Activated T-helper 17 cell treated with anti-CD3 and anti-CD28 coated beads, Interleukin-2, amount 50 U/mL, for 72 hours (primary cell): ENCODE measurements around the gene WDR38. TPM values are rescaled to one million over a fixed set of nuclear protein-coding genes. Genes with fewer than 3 reads are reported as not detected.
A peak's percentile ranks its signal among the peaks of the same experiment; 100 is the strongest.

ENCODE experiments used
- ATAC-seq: fragments of 150-1000 bp; cut with Tn5 transposase; replicated peaks from 2 replicates; pipeline ENCODE4 v1.10.0; 2021; ENCODE audit warnings: mild to moderate bottlenecking, moderate library complexity
- H3K27ac Mint-ChIP-seq: one replicate; pipeline ENCODE4 v1.8.0; 2022; ENCODE audit warnings: mixed read lengths
- H3K27me3 Mint-ChIP-seq: one replicate; pipeline ENCODE4 v1.8.0; 2022; ENCODE audit warnings: mixed read lengths
- H3K36me3 Mint-ChIP-seq: one replicate; pipeline ENCODE4 v1.8.0; 2022; ENCODE audit warnings: low read depth, mild to moderate bottlenecking, mixed read lengths
- H3K4me1 Mint-ChIP-seq: one replicate; pipeline ENCODE4 v1.8.0; 2022; ENCODE audit warnings: mixed read lengths
- H3K4me3 Mint-ChIP-seq: one replicate; pipeline ENCODE4 v1.8.0; 2022; ENCODE audit warnings: mild to moderate bottlenecking, mixed read lengths
- H3K9me3 Mint-ChIP-seq: one replicate; pipeline ENCODE4 v1.8.0; 2022; ENCODE audit warnings: mixed read lengths
- total RNA-seq, 2 donors: library from RNA; stranded (reverse); gene quantifications; one replicate each; pipeline ENCODE4 v1.2.3, GENCODE V29; 2022

Gene WDR38
- total RNA-seq, 2 donors from 2014 or later = not detected

DNA sequence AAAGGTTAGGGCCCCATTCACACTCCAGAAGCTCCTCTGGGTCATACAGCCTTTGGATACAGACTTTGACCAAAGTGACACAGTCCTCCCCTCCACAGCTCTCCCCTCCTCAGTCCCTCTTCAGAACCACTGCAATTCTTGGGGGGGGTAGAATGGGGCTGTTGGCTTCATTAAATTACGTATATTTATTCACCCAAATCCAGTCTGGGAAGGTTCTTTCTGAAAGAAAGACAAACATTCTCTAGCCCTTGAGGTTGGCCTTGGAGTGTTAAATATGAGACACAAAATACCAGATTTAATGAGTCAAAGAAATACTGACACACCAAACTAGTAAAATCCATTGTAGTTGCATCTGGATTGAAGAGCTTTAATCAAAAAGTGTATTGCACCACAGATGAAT, 24.8 kb downstream of the WDR38 start:
- Mint-ChIP-seq H3K27ac (peak overlapping the region; percentile 25), H3K4me3 (no peak overlapping the region), H3K36me3 (peaks cover 84% of the 10 kb centered on the region)

DNA sequence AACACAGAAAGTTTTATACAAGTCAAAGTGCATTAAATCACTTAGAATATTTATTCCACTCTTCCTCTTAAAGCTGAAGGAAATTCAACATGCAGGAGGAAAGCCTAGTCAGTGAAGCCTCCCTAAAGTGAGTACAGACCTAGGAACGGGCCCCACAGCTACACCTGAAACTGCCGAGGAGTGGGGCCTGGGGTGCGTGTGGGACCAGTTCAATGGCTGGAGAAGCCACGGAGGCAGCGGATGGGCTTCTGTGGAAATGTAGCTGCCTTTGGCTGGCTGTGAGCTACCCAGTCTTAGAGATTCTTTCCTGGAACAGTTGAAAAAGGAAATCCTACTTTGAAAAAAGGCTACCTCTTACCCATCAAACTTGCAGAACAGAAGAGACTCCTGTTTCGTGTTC, 25.3 kb downstream of the WDR38 start:
- no peak overlapping the region for H3K4me3 Mint-ChIP-seq
- H3K27me3 Mint-ChIP-seq = no peaks in the 10 kb centered on the region
- H3K9me3 Mint-ChIP-seq = no peaks in the 10 kb centered on the region
- H3K36me3 Mint-ChIP-seq = peaks cover 84% of the 10 kb centered on the region
- H3K4me1 Mint-ChIP-seq = peaks cover 5% of the 10 kb centered on the region
- H3K27ac Mint-ChIP-seq = peak overlapping the region; percentile 25
- no peak for ATAC-seq

More for the DNA sequence above, 24.8 kb downstream of the WDR38 start:
- H3K27me3 Mint-ChIP-seq = no peaks in the 10 kb centered on the region
- H3K9me3 Mint-ChIP-seq = no peaks in the 10 kb centered on the region
- H3K4me1 Mint-ChIP-seq = peaks cover 9% of the 10 kb centered on the region
- ATAC-seq = no peak

DNA sequence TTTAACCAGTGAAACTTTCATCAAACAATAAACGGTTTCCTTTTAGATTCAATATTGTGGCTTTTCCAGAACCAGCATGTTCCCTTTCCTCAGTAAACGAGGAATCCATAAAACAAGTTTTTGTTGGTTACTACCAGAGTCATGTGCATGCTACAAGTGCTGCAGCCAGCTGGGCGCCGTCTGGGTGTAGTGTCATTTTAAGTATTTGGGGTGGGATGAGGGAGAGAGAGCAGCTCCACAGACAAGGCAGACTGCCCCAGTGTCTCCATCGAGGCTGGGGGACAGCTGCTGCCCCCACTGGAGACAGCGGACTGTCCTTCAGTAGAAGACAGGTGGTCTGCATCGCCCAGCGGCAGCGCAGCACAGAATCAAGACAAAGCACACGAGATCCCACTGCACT, 26.0 kb downstream of the WDR38 start:
- ATAC-seq = no peak
- Mint-ChIP-seq H3K4me1 (peaks cover 5% of the 10 kb centered on the region), H3K27me3 (no peaks in the 10 kb centered on the region), H3K36me3 (peaks cover 84% of the 10 kb centered on the region), H3K4me3 (no peak overlapping the region), H3K27ac (no peak overlapping the region), H3K9me3 (no peaks in the 10 kb centered on the region)

DNA sequence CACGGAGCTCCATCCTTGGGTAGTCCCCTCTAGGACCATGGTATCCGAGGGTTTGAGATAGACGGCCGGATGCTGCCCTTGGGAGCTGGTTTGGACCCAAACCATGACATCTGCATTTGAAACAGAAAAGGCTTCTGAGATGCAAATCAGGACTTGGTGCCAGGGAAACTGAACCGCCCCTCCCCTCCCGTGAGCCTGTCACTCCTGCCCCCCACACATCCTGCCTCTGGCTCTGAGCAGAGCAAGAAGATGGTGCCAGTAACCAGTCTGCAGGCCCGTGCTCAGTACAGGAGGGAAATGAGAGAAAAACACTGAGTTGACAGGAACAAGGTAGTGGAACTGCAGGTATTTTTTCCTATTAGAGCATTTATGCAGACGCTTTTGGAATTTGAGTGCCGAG, 27.2 kb downstream of the WDR38 start:
- Mint-ChIP-seq H3K27ac (no peak overlapping the region), H3K4me1 (peaks cover 5% of the 10 kb centered on the region), H3K36me3 (peaks cover 84% of the 10 kb centered on the region), H3K27me3 (no peaks in the 10 kb centered on the region), H3K9me3 (no peaks in the 10 kb centered on the region), H3K4me3 (no peak overlapping the region)
- no peak for ATAC-seq

DNA sequence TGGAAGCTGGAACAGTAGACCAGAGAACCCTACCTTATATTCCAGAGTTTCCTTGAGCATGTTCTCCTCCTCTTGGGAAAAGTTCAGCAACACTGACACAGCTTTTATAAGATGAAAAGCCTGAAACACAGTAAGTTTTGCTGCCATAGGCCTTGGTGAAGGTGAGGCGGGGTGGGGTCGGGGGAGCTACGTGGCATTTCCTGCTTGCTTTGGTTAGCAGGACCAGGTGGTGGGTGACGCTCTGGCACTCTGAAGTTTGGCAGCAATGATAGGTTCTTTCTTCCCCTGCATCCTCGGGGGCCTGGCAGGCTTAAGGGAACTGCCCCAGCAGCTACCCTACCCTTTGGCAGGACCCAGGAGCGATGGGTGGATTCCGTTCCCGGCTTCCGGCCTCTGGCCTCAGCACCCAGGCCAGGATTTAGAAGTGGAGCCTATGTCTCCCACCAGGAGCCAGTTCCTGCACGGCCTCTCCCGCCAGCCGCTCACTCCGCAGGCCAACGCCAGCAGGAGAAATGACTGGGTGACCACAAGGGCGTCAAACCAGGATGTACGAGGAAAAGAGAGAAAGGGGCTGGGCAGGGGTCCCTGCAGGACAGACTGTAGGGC, 28.0 kb downstream of the WDR38 start:
- H3K9me3 Mint-ChIP-seq = no peaks in the 10 kb centered on the region
- peaks cover 5% of the 10 kb centered on the region for H3K4me1 Mint-ChIP-seq
- H3K27me3 Mint-ChIP-seq = no peaks in the 10 kb centered on the region
- no peak for ATAC-seq
- H3K36me3 Mint-ChIP-seq = peaks cover 84% of the 10 kb centered on the region
- no peak overlapping the region for H3K4me3 Mint-ChIP-seq
- no peak overlapping the region for H3K27ac Mint-ChIP-seq

DNA sequence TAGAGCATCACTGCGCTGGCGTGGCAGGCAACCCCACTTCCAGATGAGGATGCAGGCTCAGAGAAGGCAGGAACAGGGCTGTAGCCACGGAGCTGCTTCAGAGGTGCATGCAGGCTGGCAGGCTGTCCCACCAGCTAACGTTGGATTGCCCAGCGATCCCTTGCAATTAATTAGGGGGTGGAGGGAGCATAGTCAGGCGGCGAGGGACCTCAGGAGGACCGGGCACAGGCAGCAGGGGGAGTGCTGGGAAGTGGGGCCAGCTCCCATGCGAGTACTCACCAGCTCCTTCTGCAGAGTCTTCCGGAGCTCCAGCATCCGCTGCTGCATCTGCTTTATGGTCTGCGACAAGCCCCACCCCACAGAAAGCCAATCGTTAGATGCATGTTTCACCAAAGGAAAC, 29.0 kb downstream of the WDR38 start:
- H3K4me3 Mint-ChIP-seq = no peak overlapping the region
- ATAC-seq = no peak

DNA sequence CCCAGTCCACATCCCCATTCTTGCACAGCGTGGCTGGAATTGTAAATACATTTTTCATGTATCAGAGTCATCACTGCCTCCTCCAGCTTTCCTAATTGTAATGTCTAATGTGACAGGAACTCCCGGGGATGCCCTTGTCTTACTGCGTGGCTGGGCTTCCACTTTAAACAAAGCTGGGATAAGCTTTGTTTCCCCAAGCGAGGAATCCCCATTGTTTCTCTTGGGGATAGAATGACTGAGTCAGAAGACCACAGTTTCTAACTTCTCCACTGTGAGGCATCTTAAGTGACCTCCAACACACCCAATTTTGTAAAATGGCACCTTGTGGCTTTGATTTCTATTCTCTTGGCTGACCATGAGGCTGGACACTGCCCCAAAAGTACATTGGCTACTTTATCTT, 31.1 kb downstream of the WDR38 start:
- no peaks in the 10 kb centered on the region for H3K27me3 Mint-ChIP-seq
- no peak overlapping the region for H3K4me3 Mint-ChIP-seq
- H3K9me3 Mint-ChIP-seq = no peaks in the 10 kb centered on the region
- H3K4me1 Mint-ChIP-seq = no peaks in the 10 kb centered on the region
- peaks cover 80% of the 10 kb centered on the region for H3K36me3 Mint-ChIP-seq
- no peak overlapping the region for H3K27ac Mint-ChIP-seq
- ATAC-seq = no peak

More for the DNA sequence above, 29.0 kb downstream of the WDR38 start:
- Mint-ChIP-seq H3K27me3 (no peaks in the 10 kb centered on the region), H3K27ac (no peak overlapping the region), H3K36me3 (peaks cover 84% of the 10 kb centered on the region), H3K4me1 (peaks cover under 1% of the 10 kb centered on the region), H3K9me3 (no peaks in the 10 kb centered on the region)

DNA sequence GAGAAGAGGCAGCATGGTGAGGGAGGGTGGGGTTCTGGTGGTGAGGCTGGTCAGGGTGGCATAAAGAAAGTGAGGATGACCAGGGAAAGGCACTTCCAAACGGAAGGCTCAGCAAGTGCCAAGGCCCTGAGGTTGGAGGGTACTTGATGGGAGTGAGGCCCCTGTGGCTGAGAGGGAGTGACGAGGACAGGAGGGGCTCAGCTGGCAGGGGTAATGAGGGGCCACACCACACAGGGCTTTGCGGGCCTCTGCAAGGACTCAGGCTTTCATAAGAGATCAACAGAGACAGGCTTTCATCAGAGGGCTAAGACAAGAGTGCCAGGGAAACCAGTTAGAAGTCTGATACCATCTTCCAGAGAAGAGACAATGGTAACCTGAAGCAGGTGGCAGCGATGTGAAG, 32.3 kb downstream of the WDR38 start:
- no peak for ATAC-seq
- Mint-ChIP-seq H3K4me3 (no peak overlapping the region), H3K27ac (no peak overlapping the region), H3K27me3 (no peaks in the 10 kb centered on the region), H3K4me1 (no peaks in the 10 kb centered on the region), H3K9me3 (no peaks in the 10 kb centered on the region), H3K36me3 (peaks cover 85% of the 10 kb centered on the region)

DNA sequence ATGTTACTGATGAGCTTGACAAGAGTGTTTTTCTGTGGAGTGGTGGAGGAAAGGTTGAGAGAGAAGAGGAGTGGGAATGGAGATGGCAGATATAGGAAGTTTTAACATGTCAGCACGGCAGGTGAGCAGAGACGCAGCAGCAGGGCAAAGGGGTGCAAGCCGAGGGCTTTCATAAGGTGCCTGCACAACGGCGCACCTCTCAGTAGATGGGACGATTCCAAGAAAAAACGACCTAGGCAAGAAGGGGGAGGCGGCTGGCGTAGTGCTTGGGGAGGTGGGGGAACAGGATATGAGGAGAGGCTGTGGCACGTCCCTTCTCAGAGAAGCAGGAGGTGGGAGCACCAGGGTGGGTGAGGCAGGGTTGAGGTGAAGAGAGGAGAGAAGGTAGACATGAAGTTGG, 33.2 kb downstream of the WDR38 start:
- Mint-ChIP-seq H3K36me3 (peaks cover 90% of the 10 kb centered on the region), H3K27me3 (no peaks in the 10 kb centered on the region), H3K9me3 (no peaks in the 10 kb centered on the region), H3K4me1 (no peaks in the 10 kb centered on the region), H3K27ac (no peak overlapping the region), H3K4me3 (no peak overlapping the region)
- ATAC-seq = no peak

DNA sequence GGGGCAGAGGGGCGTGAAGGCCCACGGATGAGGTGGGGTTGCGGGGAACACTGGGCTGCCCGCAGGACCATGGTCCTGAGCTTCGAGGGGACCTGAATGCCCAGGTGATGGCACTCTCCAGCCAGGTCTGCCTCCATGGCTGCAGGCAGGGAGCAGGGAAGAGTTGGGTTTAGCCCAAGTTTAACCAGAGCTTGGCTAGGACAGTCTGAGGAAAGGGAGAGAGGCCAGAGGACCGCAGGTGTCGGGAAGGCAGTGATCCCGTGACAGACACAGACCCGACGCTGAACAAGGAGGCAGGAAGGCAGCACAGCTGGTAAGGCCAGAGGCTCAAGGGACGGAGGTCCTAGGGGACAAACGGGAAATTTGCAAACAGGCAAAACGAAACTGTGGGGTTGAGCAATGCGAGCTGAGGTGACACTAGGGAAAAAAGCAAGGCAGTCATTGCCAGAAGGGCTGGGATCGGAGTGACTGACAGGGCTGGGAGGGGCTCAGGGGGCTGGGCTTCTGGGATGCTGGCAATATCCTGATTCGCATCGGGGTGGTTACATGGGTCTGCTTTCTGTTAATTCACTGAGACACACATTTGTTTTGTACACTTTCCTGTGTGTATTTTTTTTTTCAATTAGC, 33.7 kb downstream of the WDR38 start:
- Mint-ChIP-seq H3K27me3 (no peaks in the 10 kb centered on the region), H3K27ac (no peak overlapping the region), H3K4me3 (no peak overlapping the region), H3K4me1 (no peaks in the 10 kb centered on the region), H3K9me3 (no peaks in the 10 kb centered on the region), H3K36me3 (peaks cover 90% of the 10 kb centered on the region)
- ATAC-seq = no peak

DNA sequence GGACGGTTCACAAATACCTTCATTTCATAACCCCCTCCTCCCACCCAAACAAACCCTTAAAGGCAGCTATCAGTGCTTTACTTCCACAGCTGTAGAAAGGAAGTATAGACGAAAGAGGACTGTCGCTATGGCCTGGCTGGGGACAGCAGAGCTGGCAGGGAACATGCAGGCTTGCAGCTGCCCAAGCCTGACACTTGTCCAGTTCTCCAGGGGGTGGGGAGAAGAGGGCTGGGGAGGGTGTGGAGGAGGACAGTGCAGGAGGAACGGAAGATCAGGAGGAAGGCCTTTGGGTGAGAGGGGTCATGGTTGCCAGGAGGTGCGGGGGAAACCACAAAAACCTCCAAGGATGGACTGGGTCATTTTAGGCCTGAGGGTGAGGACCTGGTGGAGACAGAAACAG, 34.6 kb downstream of the WDR38 start:
- H3K9me3 Mint-ChIP-seq = no peaks in the 10 kb centered on the region
- H3K27me3 Mint-ChIP-seq = no peaks in the 10 kb centered on the region
- H3K27ac Mint-ChIP-seq = no peak overlapping the region
- H3K36me3 Mint-ChIP-seq = peaks cover 93% of the 10 kb centered on the region
- no peak for ATAC-seq
- H3K4me3 Mint-ChIP-seq = no peak overlapping the region
- no peaks in the 10 kb centered on the region for H3K4me1 Mint-ChIP-seq

DNA sequence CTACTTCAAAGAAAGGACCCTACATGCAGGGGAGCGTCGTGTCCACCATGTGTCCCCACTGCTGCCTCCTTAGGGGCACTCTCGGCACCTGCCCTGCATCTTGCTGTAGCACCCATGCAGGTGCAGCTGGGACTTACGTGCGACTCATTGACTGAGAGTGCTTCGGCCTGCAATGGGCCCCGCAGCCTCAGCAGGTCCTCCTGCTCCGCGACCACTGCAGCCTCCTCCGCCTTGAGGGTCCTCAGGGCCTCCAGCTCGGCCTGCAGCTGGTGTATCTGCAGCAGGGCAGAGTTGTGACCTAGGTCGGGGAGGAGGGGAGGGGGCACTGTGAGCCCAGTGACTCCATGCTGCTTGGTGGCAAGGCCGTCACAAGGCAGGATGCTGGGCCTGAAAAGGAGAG, 35.7 kb downstream of the WDR38 start:
- H3K9me3 Mint-ChIP-seq = no peaks in the 10 kb centered on the region
- no peak overlapping the region for H3K27ac Mint-ChIP-seq
- ATAC-seq = no peak
- no peaks in the 10 kb centered on the region for H3K4me1 Mint-ChIP-seq
- H3K4me3 Mint-ChIP-seq = no peak overlapping the region
- no peaks in the 10 kb centered on the region for H3K27me3 Mint-ChIP-seq
- H3K36me3 Mint-ChIP-seq = peaks cover 93% of the 10 kb centered on the region

DNA sequence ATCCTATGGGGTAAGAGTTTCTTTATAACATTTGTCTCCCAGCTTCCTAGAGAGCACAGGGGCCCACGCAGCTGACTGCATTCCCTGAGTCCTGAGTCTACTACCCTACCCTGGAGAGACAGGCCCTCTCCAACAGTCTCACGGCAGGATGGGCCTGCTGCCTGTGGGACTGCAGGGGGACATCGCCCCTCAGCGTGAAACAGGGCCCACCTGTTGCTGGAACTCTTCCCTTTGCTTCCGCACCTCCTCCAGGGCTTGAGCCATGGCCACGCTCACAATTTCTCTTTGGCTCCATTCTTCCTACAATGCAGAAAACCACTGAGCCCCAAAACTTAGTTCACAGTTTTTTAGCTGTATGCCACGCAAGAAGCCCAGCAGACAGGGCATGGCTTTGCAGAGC, 36.9 kb downstream of the WDR38 start:
- ATAC-seq = no peak
- H3K4me3 Mint-ChIP-seq = no peak overlapping the region

DNA sequence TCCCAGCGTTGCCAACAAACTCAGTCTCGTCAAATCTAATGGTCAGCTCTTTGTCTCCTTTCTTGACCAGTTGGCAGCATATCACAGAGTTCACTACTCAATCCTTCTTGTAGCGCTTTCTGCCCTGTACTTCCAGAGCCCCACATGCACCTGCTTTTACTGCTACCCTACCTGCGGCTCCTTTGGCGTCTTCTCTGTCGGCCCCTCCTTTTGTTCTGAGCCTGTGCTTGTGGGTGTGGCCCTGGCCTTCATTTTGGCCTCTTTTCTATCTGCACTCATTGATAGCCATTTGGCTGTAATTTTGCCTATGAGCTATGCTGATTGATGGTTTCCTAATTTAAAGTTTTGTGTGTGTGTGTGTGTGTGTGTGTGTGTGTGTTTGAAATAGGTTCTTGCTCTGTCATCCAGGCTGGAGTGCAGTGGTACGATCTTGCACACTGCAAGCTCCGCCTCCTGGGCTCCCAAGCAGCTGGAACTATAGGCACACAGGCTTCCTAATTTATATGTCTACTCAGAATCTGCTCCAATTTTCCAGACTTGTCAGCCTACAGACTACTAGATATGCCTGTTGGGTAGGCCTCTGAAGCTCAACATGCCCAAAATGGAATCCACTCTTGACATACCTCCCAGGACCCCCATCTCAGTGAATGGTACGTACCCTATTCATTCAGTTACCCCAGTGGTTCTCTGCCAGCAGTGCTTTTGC, 40.9 kb downstream of the WDR38 start:
- H3K4me1 Mint-ChIP-seq = peaks cover 10% of the 10 kb centered on the region
- H3K9me3 Mint-ChIP-seq = no peaks in the 10 kb centered on the region
- peak overlapping the region; percentile 5 for H3K27ac Mint-ChIP-seq
- no peak for ATAC-seq
- H3K36me3 Mint-ChIP-seq = peaks cover 93% of the 10 kb centered on the region
- no peaks in the 10 kb centered on the region for H3K27me3 Mint-ChIP-seq
- H3K4me3 Mint-ChIP-seq = no peak overlapping the region

More for the DNA sequence above, 36.9 kb downstream of the WDR38 start:
- peaks cover 6% of the 10 kb centered on the region for H3K4me1 Mint-ChIP-seq
- H3K27ac Mint-ChIP-seq = no peak overlapping the region
- no peaks in the 10 kb centered on the region for H3K27me3 Mint-ChIP-seq
- peaks cover 93% of the 10 kb centered on the region for H3K36me3 Mint-ChIP-seq
- no peaks in the 10 kb centered on the region for H3K9me3 Mint-ChIP-seq

DNA sequence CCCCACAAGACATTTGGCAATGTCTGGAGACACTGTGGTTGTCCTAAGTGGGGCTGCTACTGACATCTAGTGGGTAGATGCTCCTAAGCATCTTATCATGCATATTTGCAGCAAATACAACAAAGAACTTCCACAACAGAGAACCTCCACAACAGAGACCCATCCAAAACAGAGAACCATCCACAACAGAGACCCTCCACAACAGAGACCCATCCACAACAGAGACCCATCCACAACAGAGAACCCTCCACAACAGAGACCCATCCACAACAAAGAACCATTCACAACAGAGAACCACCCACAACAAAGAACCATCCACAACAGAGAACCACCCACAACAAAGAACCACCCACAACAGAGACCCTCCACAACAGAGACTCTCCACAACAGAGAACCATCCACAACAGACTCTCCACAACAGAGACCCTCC, 41.5 kb downstream of the WDR38 start:
- ATAC-seq = peak; percentile 31
- Mint-ChIP-seq H3K9me3 (no peaks in the 10 kb centered on the region), H3K4me3 (no peak overlapping the region), H3K27me3 (no peaks in the 10 kb centered on the region), H3K36me3 (peaks cover 93% of the 10 kb centered on the region), H3K27ac (peak overlapping the region; percentile 5), H3K4me1 (peaks cover 10% of the 10 kb centered on the region)
